Hepatocyte (in vitro differentiated cells): ENCODE results near the gene UQCRHL.

Experiments
- EZH2 ChIP-seq: fragments of 200-600 bp; sonication (generic); IDR thresholded peaks from 2 replicates; pipeline ENCODE4 v1.6.1; 2016; ENCODE audit warnings: antibody characterized with exemption, mild to moderate bottlenecking, borderline replicate concordance
- TF ChIP-seq, protein P1 (sequence below): fragments of 200-600 bp; sonication (generic); IDR thresholded peaks from 2 replicates; pipeline ENCODE4 v1.5.1; 2016; ENCODE audit warnings: antibody characterized with exemption, mild to moderate bottlenecking; ENCODE audit not compliant: poor library complexity

DNA sequence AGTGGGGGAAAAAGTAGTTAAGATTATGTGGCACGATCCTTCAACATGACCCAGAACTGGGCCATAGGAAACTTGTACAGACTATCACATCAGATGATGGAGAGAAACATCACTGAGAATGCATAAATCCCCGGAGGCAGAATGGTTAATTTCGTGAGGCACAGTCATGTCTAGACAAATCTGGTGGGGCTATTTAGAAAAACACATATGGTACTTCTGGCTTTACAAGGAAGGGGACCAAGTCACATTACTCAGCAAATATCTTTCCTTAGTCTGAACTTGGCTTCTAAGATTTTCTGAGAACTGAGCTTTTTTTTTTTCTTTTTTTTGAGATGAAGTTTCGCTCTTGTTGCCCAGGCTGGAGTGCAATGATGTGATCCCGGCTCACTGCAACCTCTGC is 9.2 kb upstream of the UQCRHL start:
- TF ChIP-seq, protein P1, sequence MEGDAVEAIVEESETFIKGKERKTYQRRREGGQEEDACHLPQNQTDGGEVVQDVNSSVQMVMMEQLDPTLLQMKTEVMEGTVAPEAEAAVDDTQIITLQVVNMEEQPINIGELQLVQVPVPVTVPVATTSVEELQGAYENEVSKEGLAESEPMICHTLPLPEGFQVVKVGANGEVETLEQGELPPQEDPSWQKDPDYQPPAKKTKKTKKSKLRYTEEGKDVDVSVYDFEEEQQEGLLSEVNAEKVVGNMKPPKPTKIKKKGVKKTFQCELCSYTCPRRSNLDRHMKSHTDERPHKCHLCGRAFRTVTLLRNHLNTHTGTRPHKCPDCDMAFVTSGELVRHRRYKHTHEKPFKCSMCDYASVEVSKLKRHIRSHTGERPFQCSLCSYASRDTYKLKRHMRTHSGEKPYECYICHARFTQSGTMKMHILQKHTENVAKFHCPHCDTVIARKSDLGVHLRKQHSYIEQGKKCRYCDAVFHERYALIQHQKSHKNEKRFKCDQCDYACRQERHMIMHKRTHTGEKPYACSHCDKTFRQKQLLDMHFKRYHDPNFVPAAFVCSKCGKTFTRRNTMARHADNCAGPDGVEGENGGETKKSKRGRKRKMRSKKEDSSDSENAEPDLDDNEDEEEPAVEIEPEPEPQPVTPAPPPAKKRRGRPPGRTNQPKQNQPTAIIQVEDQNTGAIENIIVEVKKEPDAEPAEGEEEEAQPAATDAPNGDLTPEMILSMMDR: no peak
- no peak for TF ChIP-seq EZH2
